Lung microvascular endothelial cell (primary cell): Measurements from ENCODE around the gene RNF114. TPM values are rescaled to one million over a fixed set of nuclear protein-coding genes. Genes with fewer than 3 reads are reported as not detected.

Source experiments
- total RNA-seq: library from RNA; depleted of rRNA; stranded (reverse); fragments of >200 nt; gene quantifications from 2 replicates; pipeline ENCODE4 v1.2.1, GENCODE V29; 2014

Gene RNF114
- total RNA-seq, 1 donor from 2014 or later, result 37.3 TPM

Other genes with a start within 250 kb of the RNF114 start
- 34.4 and 61.9 TPM in 2 replicates for gene B4GALT5, start 222.5 kb upstream of the RNF114 start, total RNA-seq
- 4.6 and 10.3 TPM in 2 replicates for gene SLC9A8, start 123.6 kb upstream of the RNF114 start, total RNA-seq
- 0.65 and 0.99 TPM in 2 replicates for gene SPATA2, start 20.9 kb upstream of the RNF114 start, total RNA-seq
- gene SNAI1, start 46.6 kb downstream of the RNF114 start, total RNA-seq, result 1.1 and 1.8 TPM in 2 replicates
- gene UBE2V1, start 176.8 kb downstream of the RNF114 start, total RNA-seq, result 21.0 and 26.2 TPM in 2 replicates
- 10.2 and 11.9 TPM in 2 replicates for gene PEDS1, start 217.3 kb downstream of the RNF114 start, total RNA-seq